PFSK-1 (cell line): ENCODE measurements around the gene XIRP2.

Source experiments
- POLR2AphosphoS5 ChIP-seq: IDR thresholded peaks from 2 replicates; pipeline ENCODE4 v1.6.1; 2012; ENCODE audit warnings: low read depth, mild to moderate bottlenecking, control low read depth, low read length, moderate library complexity
- REST ChIP-seq, 2 experiments: IDR thresholded peaks; 2 replicates each; pipeline versions ENCODE4 v1.6.1 to v1.8.0; 2011 to 2012; ENCODE audit warnings: low read depth in 2 of 2, low read length in 2 of 2, control low read depth in 1 of 2, inconsistent platforms in 1 of 2, mild to moderate bottlenecking in 1 of 2, moderate library complexity in 1 of 2; ENCODE audit not compliant: insufficient read depth in 1 of 2
- SIN3A ChIP-seq: IDR thresholded peaks from 2 replicates; pipeline ENCODE4 v1.6.1; 2012; ENCODE audit warnings: mild to moderate bottlenecking, low read length, moderate library complexity, borderline replicate concordance; ENCODE audit not compliant: insufficient read depth
- TAF1 ChIP-seq: IDR thresholded peaks from 2 replicates; pipeline ENCODE4 v1.6.1; 2012; ENCODE audit warnings: low read length, control low read depth, borderline replicate concordance; ENCODE audit not compliant: insufficient read depth

- TF ChIP-seq REST (IDR thresholded peaks at IDR 0.05; ENCODE audit: insufficient read depth in 1 of 2, low read depth in 2 of 2, low read length in 2 of 2) (no peak), SIN3A (no peak), POLR2AphosphoS5 (no peak), TAF1 (no peak)
Measured at GRCh38 chr2:167198576-167198975, 310.3 kb downstream of the XIRP2 start.
